Measurements from ENCODE around the gene CPTP.

Gene CPTP

DNA sequence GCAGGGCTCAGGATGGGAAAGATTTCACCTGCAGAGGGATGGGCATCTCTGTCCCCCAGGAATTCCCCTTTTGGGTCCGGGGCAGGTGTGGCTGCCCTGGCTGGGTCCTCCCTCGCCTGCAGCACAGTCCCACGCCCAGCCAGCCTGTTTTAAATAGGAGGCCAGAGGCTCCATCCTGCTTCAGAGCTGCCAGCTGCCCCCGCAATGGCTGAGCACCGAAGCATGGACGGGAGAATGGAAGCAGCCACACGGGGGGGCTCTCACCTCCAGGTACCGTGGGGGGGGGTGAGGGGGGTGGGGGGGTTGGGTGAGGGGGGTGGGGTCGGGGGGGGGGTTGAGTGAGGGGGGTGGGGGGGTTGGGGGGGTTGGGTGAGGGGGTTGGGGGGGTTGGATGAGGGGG is 40.8 kb upstream of the CPTP start:
- H2BK120ac ChIP-seq (ENCODE audit: low read depth, low read length): no peak overlapping the region
- H3K27ac ChIP-seq (ENCODE audit: low read length, poor library complexity, severe bottlenecking): no peak overlapping the region
- H2BK15ac ChIP-seq (ENCODE audit: low read depth, poor library complexity, severe bottlenecking): no peak overlapping the region
- H3K23ac ChIP-seq (ENCODE audit: low read length in 2 of 2): no peak overlapping the region
- H3K4ac ChIP-seq (ENCODE audit: low read depth in 1 of 2, low read length in 2 of 2): no peak overlapping the region
- H4K8ac ChIP-seq (ENCODE audit: low read length): no peak overlapping the region
- no peak overlapping the region for H3K9ac ChIP-seq (ENCODE audit: low read length)
- H2BK5ac ChIP-seq (ENCODE audit: low read depth, low read length, poor library complexity, severe bottlenecking): no peak overlapping the region
- no peak overlapping the region for H3K4me2 ChIP-seq (ENCODE audit: low read length, poor library complexity, severe bottlenecking)
- H3K14ac ChIP-seq (ENCODE audit: low read length in 2 of 2): no peak overlapping the region
- no peaks in the 10 kb centered on the region for H3K79me1 ChIP-seq (replicated peaks; ENCODE audit: low read length, poor library complexity, severe bottlenecking)
- H3K4me1 ChIP-seq (ENCODE audit: control insufficient read depth, insufficient read depth, low read depth, low read length): peaks cover 21% of the 10 kb centered on the region
- no peak overlapping the region for H3K4me3 ChIP-seq (ENCODE audit: insufficient read depth in 1 of 2, low read depth in 1 of 2, low read length in 2 of 2)
- H4K91ac ChIP-seq (ENCODE audit: low read length): no peak overlapping the region
- H3K9me3 ChIP-seq (ENCODE audit: control insufficient read depth, low read length): no peaks in the 10 kb centered on the region
- 65% methylated on average over 3 of the region's 9 CpGs for WGBS
- H3K18ac ChIP-seq (ENCODE audit: low read depth in 1 of 2, low read length in 2 of 2): no peak overlapping the region
- no peaks in the 10 kb centered on the region for H3K36me3 ChIP-seq (ENCODE audit: control insufficient read depth in 1 of 2, insufficient read depth in 2 of 2, low read depth in 1 of 2, low read length in 2 of 2)
- peaks cover 0 to 33% of the 10 kb centered on the region in 2 experiments for H3K27me3 ChIP-seq (ENCODE audit: control insufficient read depth in 1 of 2, insufficient read depth in 1 of 2, low read length in 2 of 2)
- no peak overlapping the region for H2AFZ ChIP-seq (ENCODE audit: low read depth, low read length)
- H2AK5ac ChIP-seq (ENCODE audit: low read length, severe bottlenecking): peak overlapping the region; percentile 35
- H2BK12ac ChIP-seq (ENCODE audit: low read length in 2 of 2): no peak overlapping the region
- no peak for DNase-seq

DNA sequence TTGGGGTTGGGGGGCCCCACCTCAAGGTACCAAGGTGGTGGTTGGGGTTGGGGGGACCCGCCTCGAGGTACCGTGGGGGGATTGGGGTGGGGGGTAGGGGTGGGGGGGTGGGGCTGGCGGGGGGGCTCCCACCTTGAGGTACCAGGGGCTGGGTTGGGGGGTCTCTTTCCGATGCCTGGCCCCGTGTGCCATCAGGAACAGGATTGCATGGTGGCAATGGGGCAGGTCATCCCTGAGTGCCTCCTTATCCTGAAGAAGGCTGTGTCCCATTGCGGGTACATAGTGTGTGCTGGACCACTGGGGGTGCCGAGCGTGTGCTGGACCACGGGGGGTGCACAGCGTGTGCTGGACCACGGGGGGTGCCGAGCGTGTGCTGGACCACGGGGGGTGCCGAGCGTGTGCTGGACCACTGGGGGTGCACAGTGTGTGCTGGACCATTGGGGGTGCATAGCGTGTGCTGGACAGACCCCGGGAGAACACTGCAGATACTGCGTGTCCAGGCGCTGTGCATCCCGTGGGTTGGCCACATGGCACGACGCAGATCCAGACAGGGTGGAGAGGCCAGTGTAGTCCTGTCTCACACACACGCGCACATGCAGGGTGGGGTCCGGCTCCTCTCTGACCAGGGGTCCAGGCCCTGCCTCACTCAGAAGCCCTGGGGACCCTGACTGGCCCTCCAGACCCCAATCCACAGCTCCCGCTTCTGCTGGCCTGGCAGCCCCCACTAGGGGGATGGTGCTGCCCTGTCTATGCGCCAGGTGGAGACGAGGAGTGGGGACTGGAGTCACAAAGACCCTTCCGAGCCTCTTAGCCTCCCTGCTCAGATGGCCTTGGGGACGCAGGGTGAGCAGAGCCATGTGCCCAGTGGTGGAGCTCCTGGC is 40.1 kb upstream of the CPTP start:
- Histone ChIP-seq H3K36me3 (ENCODE audit: control insufficient read depth in 1 of 2, insufficient read depth in 2 of 2, low read depth in 1 of 2, low read length in 2 of 2) (no peaks in the 10 kb centered on the region), H3K4me1 (ENCODE audit: control insufficient read depth, insufficient read depth, low read depth, low read length) (peaks cover 19% of the 10 kb centered on the region), H3K4ac (ENCODE audit: low read depth in 1 of 2, low read length in 2 of 2) (no peak overlapping the region), H2AK5ac (ENCODE audit: low read length, severe bottlenecking) (no peak overlapping the region), H2BK120ac (ENCODE audit: low read depth, low read length) (no peak overlapping the region), H3K4me2 (ENCODE audit: low read length, poor library complexity, severe bottlenecking) (no peak overlapping the region), H3K79me1 (replicated peaks; ENCODE audit: low read length, poor library complexity, severe bottlenecking) (no peaks in the 10 kb centered on the region), H3K23ac (ENCODE audit: low read length in 2 of 2) (no peak overlapping the region), H3K27me3 (ENCODE audit: control insufficient read depth in 1 of 2, insufficient read depth in 1 of 2, low read length in 2 of 2) (peaks cover 0 to 33% of the 10 kb centered on the region in 2 experiments), H2BK5ac (ENCODE audit: low read depth, low read length, poor library complexity, severe bottlenecking) (no peak overlapping the region), H2BK12ac (ENCODE audit: low read length in 2 of 2) (no peak overlapping the region), H3K14ac (ENCODE audit: low read length in 2 of 2) (no peak overlapping the region), H3K4me3 (ENCODE audit: insufficient read depth in 1 of 2, low read depth in 1 of 2, low read length in 2 of 2) (no peak overlapping the region), H4K8ac (ENCODE audit: low read length) (no peak overlapping the region), H3K9me3 (ENCODE audit: control insufficient read depth, low read length) (no peaks in the 10 kb centered on the region), H2AFZ (ENCODE audit: low read depth, low read length) (no peak overlapping the region), H3K27ac (ENCODE audit: low read length, poor library complexity, severe bottlenecking) (no peak overlapping the region), H4K91ac (ENCODE audit: low read length) (no peak overlapping the region), H3K18ac (ENCODE audit: low read depth in 1 of 2, low read length in 2 of 2) (no peak overlapping the region), H3K9ac (ENCODE audit: low read length) (no peak overlapping the region), H2BK15ac (ENCODE audit: low read depth, poor library complexity, severe bottlenecking) (no peak overlapping the region)
- 96% methylated on average over 27 of the region's 32 CpGs for WGBS
- DNase-seq: no peak

DNA sequence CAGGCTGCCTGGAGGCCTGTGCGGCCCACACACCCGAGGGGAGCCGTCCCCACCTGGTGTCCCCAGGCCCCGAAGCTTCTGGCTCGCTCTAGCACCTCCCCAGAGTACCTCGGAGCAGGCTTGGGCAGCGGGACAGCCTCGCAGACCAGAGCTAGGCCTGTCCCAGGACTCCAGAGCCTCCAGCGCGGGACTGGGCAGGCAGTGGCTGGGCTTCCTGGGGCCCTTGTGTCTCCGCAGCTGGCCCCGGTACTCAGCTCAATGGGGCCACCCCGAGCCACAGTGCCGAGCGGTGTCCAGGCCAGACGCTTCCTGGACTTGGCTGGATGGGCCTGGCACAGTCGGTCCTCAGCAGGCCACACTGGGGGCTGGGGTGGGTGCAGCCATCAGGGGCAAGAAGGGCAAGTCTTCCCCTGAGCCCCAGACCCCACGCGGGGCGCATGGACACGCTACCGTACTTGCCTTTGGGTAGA is 39.5 kb upstream of the CPTP start:
- peaks cover 19% of the 10 kb centered on the region for H3K4me1 ChIP-seq (ENCODE audit: control insufficient read depth, insufficient read depth, low read depth, low read length)
- no peak overlapping the region for H3K4me3 ChIP-seq (ENCODE audit: insufficient read depth in 1 of 2, low read depth in 1 of 2, low read length in 2 of 2)
- no peak overlapping the region for H4K8ac ChIP-seq (ENCODE audit: low read length)
- no peak overlapping the region for H4K91ac ChIP-seq (ENCODE audit: low read length)
- H3K79me1 ChIP-seq (replicated peaks; ENCODE audit: low read length, poor library complexity, severe bottlenecking): no peaks in the 10 kb centered on the region
- H2BK15ac ChIP-seq (ENCODE audit: low read depth, poor library complexity, severe bottlenecking): no peak overlapping the region
- no peak overlapping the region for H2AFZ ChIP-seq (ENCODE audit: low read depth, low read length)
- H2BK120ac ChIP-seq (ENCODE audit: low read depth, low read length): no peak overlapping the region
- H2AK5ac ChIP-seq (ENCODE audit: low read length, severe bottlenecking): no peak overlapping the region
- no peak overlapping the region for H3K4me2 ChIP-seq (ENCODE audit: low read length, poor library complexity, severe bottlenecking)
- no peak overlapping the region for H3K14ac ChIP-seq (ENCODE audit: low read length in 2 of 2)
- H2BK12ac ChIP-seq (ENCODE audit: low read length in 2 of 2): no peak overlapping the region
- H3K27ac ChIP-seq (ENCODE audit: low read length, poor library complexity, severe bottlenecking): no peak overlapping the region
- no peaks in the 10 kb centered on the region for H3K9me3 ChIP-seq (ENCODE audit: control insufficient read depth, low read length)
- H3K23ac ChIP-seq (ENCODE audit: low read length in 2 of 2): no peak overlapping the region
- no peak overlapping the region for H3K18ac ChIP-seq (ENCODE audit: low read depth in 1 of 2, low read length in 2 of 2)
- H3K27me3 ChIP-seq (ENCODE audit: control insufficient read depth in 1 of 2, insufficient read depth in 1 of 2, low read length in 2 of 2): peaks cover 0 to 33% of the 10 kb centered on the region in 2 experiments
- WGBS: 93% methylated on average over 22 of the region's 22 CpGs
- no peak overlapping the region for H3K4ac ChIP-seq (ENCODE audit: low read depth in 1 of 2, low read length in 2 of 2)
- no peak for DNase-seq
- H3K9ac ChIP-seq (ENCODE audit: low read length): no peak overlapping the region
- no peaks in the 10 kb centered on the region for H3K36me3 ChIP-seq (ENCODE audit: control insufficient read depth in 1 of 2, insufficient read depth in 2 of 2, low read depth in 1 of 2, low read length in 2 of 2)
- no peak overlapping the region for H2BK5ac ChIP-seq (ENCODE audit: low read depth, low read length, poor library complexity, severe bottlenecking)

DNA sequence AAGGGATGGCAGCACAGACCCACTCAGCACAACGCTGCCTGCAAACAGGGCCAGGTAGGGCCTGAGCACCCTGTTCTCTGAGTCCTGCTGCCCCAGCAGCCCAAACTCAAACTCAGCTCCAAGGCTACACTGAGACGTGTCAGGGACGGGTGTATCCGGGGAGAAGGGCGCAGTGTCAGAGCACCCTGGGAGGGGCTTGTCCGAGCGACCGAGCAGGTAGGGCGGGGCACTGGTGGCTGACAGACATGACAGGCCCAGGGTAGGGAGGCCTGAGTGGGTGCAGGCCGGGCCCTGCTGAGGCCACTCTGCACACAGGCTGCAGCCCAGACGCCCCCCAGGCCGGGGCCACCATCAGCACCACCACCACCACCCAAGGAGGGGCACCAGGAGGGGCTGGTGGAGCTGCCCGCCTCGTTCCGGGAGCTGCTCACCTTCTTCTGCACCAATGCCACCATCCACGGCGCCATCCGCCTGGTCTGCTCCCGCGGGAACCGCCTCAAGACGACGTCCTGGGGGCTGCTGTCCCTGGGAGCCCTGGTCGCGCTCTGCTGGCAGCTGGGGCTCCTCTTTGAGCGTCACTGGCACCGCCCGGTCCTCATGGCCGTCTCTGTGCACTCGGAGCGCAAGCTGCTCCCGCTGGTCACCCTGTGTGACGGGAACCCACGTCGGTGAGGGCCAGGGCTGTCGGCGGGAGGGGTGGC is 38.8 kb upstream of the CPTP start:
- H4K8ac ChIP-seq (ENCODE audit: low read length): no peak overlapping the region
- no peak overlapping the region for H3K4me3 ChIP-seq (ENCODE audit: insufficient read depth in 1 of 2, low read depth in 1 of 2, low read length in 2 of 2)
- H3K23ac ChIP-seq (ENCODE audit: low read length in 2 of 2): no peak overlapping the region
- H3K4me2 ChIP-seq (ENCODE audit: low read length, poor library complexity, severe bottlenecking): no peak overlapping the region
- H3K18ac ChIP-seq (ENCODE audit: low read depth in 1 of 2, low read length in 2 of 2): no peak overlapping the region
- H3K36me3 ChIP-seq (ENCODE audit: control insufficient read depth in 1 of 2, insufficient read depth in 2 of 2, low read depth in 1 of 2, low read length in 2 of 2): no peaks in the 10 kb centered on the region
- no peaks in the 10 kb centered on the region for H3K9me3 ChIP-seq (ENCODE audit: control insufficient read depth, low read length)
- H3K9ac ChIP-seq (ENCODE audit: low read length): no peak overlapping the region
- no peak overlapping the region for H2AFZ ChIP-seq (ENCODE audit: low read depth, low read length)
- no peak overlapping the region for H2BK12ac ChIP-seq (ENCODE audit: low read length in 2 of 2)
- H2BK5ac ChIP-seq (ENCODE audit: low read depth, low read length, poor library complexity, severe bottlenecking): no peak overlapping the region
- 93% methylated on average over 33 of the region's 37 CpGs for WGBS
- no peaks in the 10 kb centered on the region for H3K79me1 ChIP-seq (replicated peaks; ENCODE audit: low read length, poor library complexity, severe bottlenecking)
- peak overlapping the region in 1 of 2 experiments; percentile 18 for H3K14ac ChIP-seq (ENCODE audit: low read length in 2 of 2)
- H2AK5ac ChIP-seq (ENCODE audit: low read length, severe bottlenecking): no peak overlapping the region
- no peak overlapping the region for H3K4ac ChIP-seq (ENCODE audit: low read depth in 1 of 2, low read length in 2 of 2)
- no peak for DNase-seq
- peaks cover 0 to 33% of the 10 kb centered on the region in 2 experiments for H3K27me3 ChIP-seq (ENCODE audit: control insufficient read depth in 1 of 2, insufficient read depth in 1 of 2, low read length in 2 of 2)
- H2BK15ac ChIP-seq (ENCODE audit: low read depth, poor library complexity, severe bottlenecking): no peak overlapping the region
- H3K27ac ChIP-seq (ENCODE audit: low read length, poor library complexity, severe bottlenecking): no peak overlapping the region
- no peak overlapping the region for H4K91ac ChIP-seq (ENCODE audit: low read length)
- no peak overlapping the region for H2BK120ac ChIP-seq (ENCODE audit: low read depth, low read length)
- peaks cover 24% of the 10 kb centered on the region for H3K4me1 ChIP-seq (ENCODE audit: control insufficient read depth, insufficient read depth, low read depth, low read length)
